GM19452 (cell line): ENCODE results near the gene WFDC2.
"Not testable (repeated sequence)": the region's sequence is repeated elsewhere in the genome, so short reads cannot be mapped to it uniquely, and the experiment has no call there.

Source experiments
- ATAC-seq: cut with Tn5 transposase; IDR thresholded peaks from one replicate; pipeline ENCODE4 v1.9.1; 2021; ENCODE audit not compliant: unreplicated experiment

The WFDC2 gene

GRCh38 chr20:45450097-45450818, 19.3 kb upstream of the WFDC2 start:
- no peak for ATAC-seq

- ATAC-seq, result no peak
Measured at GRCh38 chr20:45452238-45452637, 17.3 kb upstream of the WFDC2 start.

- no peak for ATAC-seq
Measured at GRCh38 chr20:45452772-45453691, 16.5 kb upstream of the WFDC2 start.

- no peak for ATAC-seq
Measured at GRCh38 chr20:45456632-45457031, 12.9 kb upstream of the WFDC2 start.

- no peak for ATAC-seq
Measured at GRCh38 chr20:45459606-45460005, 9.9 kb upstream of the WFDC2 start.

GRCh38 chr20:45461225-45461624, 8.3 kb upstream of the WFDC2 start:
- no peak for ATAC-seq

GRCh38 chr20:45462711-45463509, 6.6 kb upstream of the WFDC2 start:
- no peak for ATAC-seq

GRCh38 chr20:45463709-45464108, 5.8 kb upstream of the WFDC2 start:
- ATAC-seq, result no peak

- no peak for ATAC-seq
Measured at GRCh38 chr20:45465491-45466266, 3.9 kb upstream of the WFDC2 start.

- no peak for ATAC-seq
Measured at GRCh38 chr20:45467172-45467571, 2.4 kb upstream of the WFDC2 start.

GRCh38 chr20:45467861-45468260, 1.7 kb upstream of the WFDC2 start:
- no peak for ATAC-seq

GRCh38 chr20:45470262-45470931, 844 bp downstream of the WFDC2 start:
- peak; percentile 57 for ATAC-seq

- no peak for ATAC-seq
Measured at GRCh38 chr20:45470937-45471336, 1.4 kb downstream of the WFDC2 start.

GRCh38 chr20:45472286-45472685, 2.7 kb downstream of the WFDC2 start:
- not testable (repeated sequence) for ATAC-seq

- ATAC-seq, result not testable (repeated sequence)
Measured at GRCh38 chr20:45477530-45478148, 8.1 kb downstream of the WFDC2 start.

GRCh38 chr20:45479822-45480221, 10.3 kb downstream of the WFDC2 start:
- ATAC-seq, result no peak

- no peak for ATAC-seq
Measured at GRCh38 chr20:45484676-45485075, 15.1 kb downstream of the WFDC2 start.

GRCh38 chr20:45485388-45485787, 15.8 kb downstream of the WFDC2 start:
- no peak for ATAC-seq

GRCh38 chr20:45487231-45487635, 17.7 kb downstream of the WFDC2 start:
- no peak for ATAC-seq
